GM23338 (cell line): Measurements from ENCODE around the gene CSF2. TPM values are rescaled to one million over a fixed set of nuclear protein-coding genes. Genes with fewer than 3 reads are reported as not detected.
A peak's percentile ranks its signal among the peaks of the same experiment; 100 is the strongest.

Source experiments
- ATAC-seq: fragments of 200-7000 bp; cut with Tn5 transposase; 3 replicates; pipeline ENCODE4 v1.9.1; 2020
- DNase-seq: peaks from one replicate; pipeline ENCODE4 v3.0.0-alpha.2; 2015; ENCODE audit warnings: low spot score
- H2AFZ ChIP-seq: fragments of 200-600 bp; sonication (generic); 2 replicates; pipeline ENCODE4 v1.8.0; 2016; ENCODE audit warnings: antibody characterized with exemption, mild to moderate bottlenecking, moderate library complexity
- H3F3A ChIP-seq: fragments of 200-600 bp; sonication (generic); replicated peaks from 2 replicates; pipeline ENCODE4 v1.8.0; 2017; ENCODE audit warnings: antibody characterized with exemption, mixed run types, low read depth
- H3K27ac ChIP-seq: fragments of 200-600 bp; sonication (generic); 2 replicates; pipeline ENCODE4 v1.6.1; 2016; ENCODE audit warnings: low read depth
- H3K27me3 ChIP-seq: fragments of 200-600 bp; sonication (generic); 2 replicates; pipeline ENCODE4 v1.8.0; 2016; ENCODE audit warnings: mild to moderate bottlenecking, mixed run types, moderate library complexity; ENCODE audit not compliant: insufficient read depth
- H3K36me3 ChIP-seq: fragments of 200-600 bp; sonication (generic); 2 replicates; pipeline ENCODE4 v1.8.0; 2016; ENCODE audit warnings: mild to moderate bottlenecking; ENCODE audit not compliant: insufficient read depth
- H3K4me1 ChIP-seq: fragments of 200-600 bp; sonication (generic); 2 replicates; pipeline ENCODE4 v1.8.0; 2016; ENCODE audit warnings: mild to moderate bottlenecking, moderate library complexity; ENCODE audit not compliant: insufficient read depth
- H3K4me2 ChIP-seq: fragments of 200-600 bp; sonication (generic); 2 replicates; pipeline ENCODE4 v1.7.1; 2017; ENCODE audit warnings: mixed run types
- H3K4me3 ChIP-seq: fragments of 200-600 bp; sonication (generic); 2 replicates; pipeline ENCODE4 v1.6.1; 2016; ENCODE audit warnings: mixed run types
- H3K79me2 ChIP-seq: fragments of 200-600 bp; sonication (generic); replicated peaks from 2 replicates; pipeline ENCODE4 v1.8.0; 2017; ENCODE audit warnings: mild to moderate bottlenecking; ENCODE audit not compliant: insufficient read depth
- H3K9me2 ChIP-seq: fragments of 200-600 bp; sonication (generic); 2 replicates; pipeline ENCODE4 v1.8.0; 2017; ENCODE audit not compliant: insufficient read depth
- H4K20me1 ChIP-seq: fragments of 200-600 bp; sonication (generic); replicated peaks from 2 replicates; pipeline ENCODE4 v1.8.0; 2017; ENCODE audit warnings: mild to moderate bottlenecking; ENCODE audit not compliant: insufficient read depth
- H3K27ac Mint-ChIP-seq: 2 replicates; pipeline ENCODE4 v1.8.0; 2020; ENCODE audit warnings: inconsistent platforms, mild to moderate bottlenecking, moderate library complexity, mixed read lengths
- H3K27me3 Mint-ChIP-seq: 3 replicates; pipeline ENCODE4 v1.8.0; 2022; ENCODE audit warnings: low read depth, mild to moderate bottlenecking, moderate library complexity, mixed read lengths, inconsistent platforms; ENCODE audit not compliant: insufficient read depth, poor library complexity
- H3K36me3 Mint-ChIP-seq: 3 replicates; pipeline ENCODE4 v1.8.0; 2021; ENCODE audit warnings: low read depth, mild to moderate bottlenecking, inconsistent platforms, moderate library complexity, mixed read lengths
- H3K4me1 Mint-ChIP-seq: 3 replicates; pipeline ENCODE4 v1.8.0; 2020; ENCODE audit warnings: mild to moderate bottlenecking, inconsistent platforms, mixed read lengths
- H3K4me3 Mint-ChIP-seq: 3 replicates; pipeline ENCODE4 v1.8.0; 2021; ENCODE audit warnings: moderate library complexity, mild to moderate bottlenecking, inconsistent platforms, mixed read lengths
- H3K9me3 Mint-ChIP-seq: 3 replicates; pipeline ENCODE4 v1.8.0; 2020; ENCODE audit warnings: moderate library complexity, mild to moderate bottlenecking, inconsistent platforms, mixed read lengths
- EZH2 ChIP-seq: fragments of 200-600 bp; sonication (generic); IDR thresholded peaks from one replicate; pipeline ENCODE4 v1.8.0; 2017; ENCODE audit warnings: antibody characterized with exemption, mild to moderate bottlenecking, low read depth; ENCODE audit not compliant: unreplicated experiment
- JUNB ChIP-seq: IDR thresholded peaks from one replicate; pipeline ENCODE4 v1.6.1; 2016; ENCODE audit warnings: antibody characterized with exemption; ENCODE audit not compliant: unreplicated experiment
- STAT1 ChIP-seq: IDR thresholded peaks from one replicate; pipeline ENCODE4 v1.6.1; 2016; ENCODE audit warnings: antibody characterized with exemption; ENCODE audit not compliant: unreplicated experiment
- polyA plus RNA-seq: library from polyadenylated mRNA; unstranded; fragments of >200 nt; fragmentation: Nextera tagmentation; extraction: Ambion mirVana; gene quantifications from 2 replicates; pipeline ENCODE4 v1.2.1, GENCODE V29; 2016
- total RNA-seq: library from RNA; depleted of rRNA; stranded (reverse); fragments of >200 nt; shearing (Covaris generic); gene quantifications from 2 replicates; pipeline ENCODE4 v1.2.3, GENCODE V29; 2014
- TF ChIP-seq, protein P1 (sequence below): IDR thresholded peaks from one replicate; pipeline ENCODE4 v1.6.1; 2018; ENCODE audit warnings: antibody characterized with exemption; ENCODE audit not compliant: unreplicated experiment
- TF ChIP-seq, protein P2 (sequence below): fragments of 250-450 bp; sonication (Bioruptor Pico); IDR thresholded peaks from 2 replicates; pipeline ENCODE4 v1.5.0; 2020; ENCODE audit warnings: mild to moderate bottlenecking, moderate library complexity

The CSF2 gene
- total and polyA plus RNA-seq, 2 experiments from 2014 or later = not detected

- TF ChIP-seq JUNB (no peak), STAT1 (no peak)
- TF ChIP-seq, protein P1, sequence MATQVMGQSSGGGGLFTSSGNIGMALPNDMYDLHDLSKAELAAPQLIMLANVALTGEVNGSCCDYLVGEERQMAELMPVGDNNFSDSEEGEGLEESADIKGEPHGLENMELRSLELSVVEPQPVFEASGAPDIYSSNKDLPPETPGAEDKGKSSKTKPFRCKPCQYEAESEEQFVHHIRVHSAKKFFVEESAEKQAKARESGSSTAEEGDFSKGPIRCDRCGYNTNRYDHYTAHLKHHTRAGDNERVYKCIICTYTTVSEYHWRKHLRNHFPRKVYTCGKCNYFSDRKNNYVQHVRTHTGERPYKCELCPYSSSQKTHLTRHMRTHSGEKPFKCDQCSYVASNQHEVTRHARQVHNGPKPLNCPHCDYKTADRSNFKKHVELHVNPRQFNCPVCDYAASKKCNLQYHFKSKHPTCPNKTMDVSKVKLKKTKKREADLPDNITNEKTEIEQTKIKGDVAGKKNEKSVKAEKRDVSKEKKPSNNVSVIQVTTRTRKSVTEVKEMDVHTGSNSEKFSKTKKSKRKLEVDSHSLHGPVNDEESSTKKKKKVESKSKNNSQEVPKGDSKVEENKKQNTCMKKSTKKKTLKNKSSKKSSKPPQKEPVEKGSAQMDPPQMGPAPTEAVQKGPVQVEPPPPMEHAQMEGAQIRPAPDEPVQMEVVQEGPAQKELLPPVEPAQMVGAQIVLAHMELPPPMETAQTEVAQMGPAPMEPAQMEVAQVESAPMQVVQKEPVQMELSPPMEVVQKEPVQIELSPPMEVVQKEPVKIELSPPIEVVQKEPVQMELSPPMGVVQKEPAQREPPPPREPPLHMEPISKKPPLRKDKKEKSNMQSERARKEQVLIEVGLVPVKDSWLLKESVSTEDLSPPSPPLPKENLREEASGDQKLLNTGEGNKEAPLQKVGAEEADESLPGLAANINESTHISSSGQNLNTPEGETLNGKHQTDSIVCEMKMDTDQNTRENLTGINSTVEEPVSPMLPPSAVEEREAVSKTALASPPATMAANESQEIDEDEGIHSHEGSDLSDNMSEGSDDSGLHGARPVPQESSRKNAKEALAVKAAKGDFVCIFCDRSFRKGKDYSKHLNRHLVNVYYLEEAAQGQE = no peak
These were observed 49.5 kb upstream of the CSF2 start (continued) for GRCh38 chr5:132024117-132024435.

- no peak overlapping the region for H3K4me3 Mint-ChIP-seq
- H3K36me3 ChIP-seq = no peaks in the 10 kb centered on the region
- H3K9me3 Mint-ChIP-seq = no peaks in the 10 kb centered on the region; the same call in 2 of the 3 replicates
- TF ChIP-seq, protein P1 = peak; percentile 69
- TF ChIP-seq, protein P2, sequence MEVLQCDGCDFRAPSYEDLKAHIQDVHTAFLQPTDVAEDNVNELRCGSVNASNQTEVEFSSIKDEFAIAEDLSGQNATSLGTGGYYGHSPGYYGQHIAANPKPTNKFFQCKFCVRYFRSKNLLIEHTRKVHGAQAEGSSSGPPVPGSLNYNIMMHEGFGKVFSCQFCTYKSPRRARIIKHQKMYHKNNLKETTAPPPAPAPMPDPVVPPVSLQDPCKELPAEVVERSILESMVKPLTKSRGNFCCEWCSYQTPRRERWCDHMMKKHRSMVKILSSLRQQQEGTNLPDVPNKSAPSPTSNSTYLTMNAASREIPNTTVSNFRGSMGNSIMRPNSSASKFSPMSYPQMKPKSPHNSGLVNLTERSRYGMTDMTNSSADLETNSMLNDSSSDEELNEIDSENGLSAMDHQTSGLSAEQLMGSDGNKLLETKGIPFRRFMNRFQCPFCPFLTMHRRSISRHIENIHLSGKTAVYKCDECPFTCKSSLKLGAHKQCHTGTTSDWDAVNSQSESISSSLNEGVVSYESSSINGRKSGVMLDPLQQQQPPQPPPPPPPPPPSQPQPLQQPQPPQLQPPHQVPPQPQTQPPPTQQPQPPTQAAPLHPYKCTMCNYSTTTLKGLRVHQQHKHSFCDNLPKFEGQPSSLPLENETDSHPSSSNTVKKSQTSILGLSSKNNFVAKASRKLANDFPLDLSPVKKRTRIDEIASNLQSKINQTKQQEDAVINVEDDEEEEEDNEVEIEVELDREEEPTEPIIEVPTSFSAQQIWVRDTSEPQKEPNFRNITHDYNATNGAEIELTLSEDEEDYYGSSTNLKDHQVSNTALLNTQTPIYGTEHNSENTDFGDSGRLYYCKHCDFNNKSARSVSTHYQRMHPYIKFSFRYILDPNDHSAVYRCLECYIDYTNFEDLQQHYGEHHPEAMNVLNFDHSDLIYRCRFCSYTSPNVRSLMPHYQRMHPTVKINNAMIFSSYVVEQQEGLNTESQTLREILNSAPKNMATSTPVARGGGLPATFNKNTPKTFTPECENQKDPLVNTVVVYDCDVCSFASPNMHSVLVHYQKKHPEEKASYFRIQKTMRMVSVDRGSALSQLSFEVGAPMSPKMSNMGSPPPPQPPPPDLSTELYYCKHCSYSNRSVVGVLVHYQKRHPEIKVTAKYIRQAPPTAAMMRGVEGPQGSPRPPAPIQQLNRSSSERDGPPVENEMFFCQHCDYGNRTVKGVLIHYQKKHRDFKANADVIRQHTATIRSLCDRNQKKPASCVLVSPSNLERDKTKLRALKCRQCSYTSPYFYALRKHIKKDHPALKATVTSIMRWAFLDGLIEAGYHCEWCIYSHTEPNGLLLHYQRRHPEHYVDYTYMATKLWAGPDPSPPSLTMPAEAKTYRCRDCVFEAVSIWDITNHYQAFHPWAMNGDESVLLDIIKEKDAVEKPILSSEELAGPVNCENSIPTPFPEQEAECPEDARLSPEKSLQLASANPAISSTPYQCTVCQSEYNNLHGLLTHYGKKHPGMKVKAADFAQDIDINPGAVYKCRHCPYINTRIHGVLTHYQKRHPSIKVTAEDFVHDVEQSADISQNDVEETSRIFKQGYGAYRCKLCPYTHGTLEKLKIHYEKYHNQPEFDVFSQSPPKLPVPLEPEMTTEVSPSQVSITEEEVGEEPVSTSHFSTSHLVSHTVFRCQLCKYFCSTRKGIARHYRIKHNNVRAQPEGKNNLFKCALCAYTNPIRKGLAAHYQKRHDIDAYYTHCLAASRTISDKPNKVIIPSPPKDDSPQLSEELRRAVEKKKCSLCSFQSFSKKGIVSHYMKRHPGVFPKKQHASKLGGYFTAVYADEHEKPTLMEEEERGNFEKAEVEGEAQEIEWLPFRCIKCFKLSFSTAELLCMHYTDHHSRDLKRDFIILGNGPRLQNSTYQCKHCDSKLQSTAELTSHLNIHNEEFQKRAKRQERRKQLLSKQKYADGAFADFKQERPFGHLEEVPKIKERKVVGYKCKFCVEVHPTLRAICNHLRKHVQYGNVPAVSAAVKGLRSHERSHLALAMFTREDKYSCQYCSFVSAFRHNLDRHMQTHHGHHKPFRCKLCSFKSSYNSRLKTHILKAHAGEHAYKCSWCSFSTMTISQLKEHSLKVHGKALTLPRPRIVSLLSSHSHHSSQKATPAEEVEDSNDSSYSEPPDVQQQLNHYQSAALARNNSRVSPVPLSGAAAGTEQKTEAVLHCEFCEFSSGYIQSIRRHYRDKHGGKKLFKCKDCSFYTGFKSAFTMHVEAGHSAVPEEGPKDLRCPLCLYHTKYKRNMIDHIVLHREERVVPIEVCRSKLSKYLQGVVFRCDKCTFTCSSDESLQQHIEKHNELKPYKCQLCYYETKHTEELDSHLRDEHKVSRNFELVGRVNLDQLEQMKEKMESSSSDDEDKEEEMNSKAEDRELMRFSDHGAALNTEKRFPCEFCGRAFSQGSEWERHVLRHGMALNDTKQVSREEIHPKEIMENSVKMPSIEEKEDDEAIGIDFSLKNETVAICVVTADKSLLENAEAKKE (CRISPR knock-in tag) = peak; percentile 54; the same call in 1 of the 2 replicates
- TF ChIP-seq EZH2 = no peak
- H3K4me1 ChIP-seq = no peaks in the 10 kb centered on the region
- no peak overlapping the region for H3K27ac ChIP-seq
- H3K4me3 ChIP-seq = no peak overlapping the region
- peak; percentile 67 for ATAC-seq
- H3K27me3 Mint-ChIP-seq = peaks cover 3% of the 10 kb centered on the region
- 0 out of 2 replicates have a peak, but pooled peaks cover 7% of the 10 kb centered on the region for H3K9me2 ChIP-seq
- H3K79me2 ChIP-seq = no peaks in the 10 kb centered on the region
- H3K27me3 ChIP-seq = no peaks in the 10 kb centered on the region
- no peak overlapping the region for H2AFZ ChIP-seq
- H3K36me3 Mint-ChIP-seq = no peaks in the 10 kb centered on the region
- H4K20me1 ChIP-seq = no peaks in the 10 kb centered on the region
- H3F3A ChIP-seq = no peaks in the 10 kb centered on the region
- no peak overlapping the region for H3K4me2 ChIP-seq
- no peaks in the 10 kb centered on the region for H3K4me1 Mint-ChIP-seq
- peak; percentile 44 for DNase-seq
- H3K27ac Mint-ChIP-seq = no peak overlapping the region
These were observed 48.7 kb upstream of the CSF2 start for GRCh38 chr5:132024789-132025402.
